Measurements from ENCODE around the gene S100A13. TPM values are rescaled to one million over a fixed set of nuclear protein-coding genes. Genes with fewer than 3 reads are reported as not detected.

S100A13 gene
- total RNA-seq, 1 experiment from 2014 or later, result 55.0 TPM

DNA sequence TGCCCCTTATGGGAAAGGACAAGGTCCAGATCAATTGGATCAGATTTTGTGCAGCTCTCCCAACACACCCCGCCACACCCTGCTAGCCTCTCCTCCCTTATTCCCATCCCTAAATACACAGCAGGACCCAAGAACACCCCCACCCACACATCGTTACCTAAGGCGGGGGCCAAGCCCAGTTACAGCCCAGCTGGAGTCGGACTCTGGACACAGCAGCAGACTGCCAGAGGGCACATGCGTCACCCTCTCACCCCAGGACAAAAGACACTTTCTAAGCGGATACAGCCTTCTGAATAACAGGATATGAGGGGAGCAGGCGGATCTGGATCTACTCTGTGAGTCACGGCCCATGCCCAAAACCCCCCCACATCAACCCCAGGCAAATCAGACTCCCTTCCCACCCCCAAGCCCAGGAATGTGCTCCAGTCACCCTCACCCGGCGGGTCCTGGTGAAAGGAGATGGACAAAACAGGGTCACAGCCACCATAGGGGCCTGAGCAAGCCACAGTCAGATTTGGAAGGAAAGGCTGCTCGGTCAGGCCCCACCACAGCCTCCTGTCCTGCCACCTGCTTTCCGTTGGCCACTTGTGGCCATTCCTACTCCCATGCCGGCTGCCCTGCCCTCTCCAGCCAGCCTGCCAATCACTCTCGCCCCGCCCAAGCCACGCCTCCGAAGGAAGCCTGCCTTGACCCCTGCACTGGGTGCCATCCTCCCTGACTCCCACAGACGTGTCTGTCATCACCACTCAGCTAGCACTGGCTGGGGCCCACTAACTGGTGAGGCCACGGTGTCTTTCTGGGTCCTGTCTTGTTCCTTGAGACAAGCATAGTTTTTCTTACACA, 18.3 kb downstream of the S100A13 start:
- Histone ChIP-seq H3K27ac (ENCODE audit: insufficient read length, low read depth, low read length) (no peak overlapping the region), H2AK5ac (ENCODE audit: insufficient read length, low read length) (no peak overlapping the region), H3K79me2 (ENCODE audit: insufficient read depth, low read length) (no peaks in the 10 kb centered on the region), H3K14ac (ENCODE audit: insufficient read depth, low read length) (peak overlapping the region; percentile 77), H3K23ac (ENCODE audit: insufficient read length, low read depth, low read length) (no peak overlapping the region), H3K9ac (ENCODE audit: extremely low read depth, insufficient read length, low read length) (no peak overlapping the region), H3K4ac (ENCODE audit: low read depth, low read length) (no peak overlapping the region), H3K9me3 (ENCODE audit: control insufficient read depth, low read depth, low read length) (no peaks in the 10 kb centered on the region), H2BK20ac (ENCODE audit: low read depth, low read length, poor library complexity, severe bottlenecking) (no peak overlapping the region), H2BK5ac (ENCODE audit: insufficient read length, low read length) (no peak overlapping the region), H4K8ac (replicated peaks; ENCODE audit: insufficient read length, low read depth, low read length) (no peak overlapping the region), H4K5ac (ENCODE audit: insufficient read length, low read depth, low read length) (no peak overlapping the region), H4K91ac (ENCODE audit: insufficient read length, low read depth, low read length) (no peak overlapping the region), H3K27me3 (ENCODE audit: insufficient read depth, low read length) (no peaks in the 10 kb centered on the region), H4K20me1 (ENCODE audit: control insufficient read depth, insufficient read depth, insufficient read length) (no peaks in the 10 kb centered on the region), H3T11ph (ENCODE audit: low read length) (no peak overlapping the region), H3K4me1 (ENCODE audit: insufficient read depth, low read length) (peaks cover 9% of the 10 kb centered on the region; the same call in 1 of the 2 replicates), H2BK15ac (ENCODE audit: low read depth, low read length) (no peak overlapping the region), H3K23me2 (ENCODE audit: insufficient read length, low read depth, low read length, poor library complexity, severe bottlenecking) (peaks cover 3% of the 10 kb centered on the region), H2BK120ac (ENCODE audit: low read depth, low read length, poor library complexity, severe bottlenecking) (no peak overlapping the region), H3K18ac (ENCODE audit: insufficient read length, low read depth, low read length) (peak overlapping the region; percentile 41), H3K4me2 (ENCODE audit: insufficient read depth, insufficient read length, low read length) (peak overlapping the region; percentile 6), H3K79me1 (ENCODE audit: insufficient read depth, low read depth, low read length, poor library complexity, severe bottlenecking) (no peaks in the 10 kb centered on the region), H3K56ac (ENCODE audit: insufficient read length, low read depth, low read length) (no peak overlapping the region), H2AFZ (ENCODE audit: low read length) (no peak overlapping the region), H2BK12ac (ENCODE audit: insufficient read length, low read depth, low read length) (no peak overlapping the region)
- TF ChIP-seq, protein P1, sequence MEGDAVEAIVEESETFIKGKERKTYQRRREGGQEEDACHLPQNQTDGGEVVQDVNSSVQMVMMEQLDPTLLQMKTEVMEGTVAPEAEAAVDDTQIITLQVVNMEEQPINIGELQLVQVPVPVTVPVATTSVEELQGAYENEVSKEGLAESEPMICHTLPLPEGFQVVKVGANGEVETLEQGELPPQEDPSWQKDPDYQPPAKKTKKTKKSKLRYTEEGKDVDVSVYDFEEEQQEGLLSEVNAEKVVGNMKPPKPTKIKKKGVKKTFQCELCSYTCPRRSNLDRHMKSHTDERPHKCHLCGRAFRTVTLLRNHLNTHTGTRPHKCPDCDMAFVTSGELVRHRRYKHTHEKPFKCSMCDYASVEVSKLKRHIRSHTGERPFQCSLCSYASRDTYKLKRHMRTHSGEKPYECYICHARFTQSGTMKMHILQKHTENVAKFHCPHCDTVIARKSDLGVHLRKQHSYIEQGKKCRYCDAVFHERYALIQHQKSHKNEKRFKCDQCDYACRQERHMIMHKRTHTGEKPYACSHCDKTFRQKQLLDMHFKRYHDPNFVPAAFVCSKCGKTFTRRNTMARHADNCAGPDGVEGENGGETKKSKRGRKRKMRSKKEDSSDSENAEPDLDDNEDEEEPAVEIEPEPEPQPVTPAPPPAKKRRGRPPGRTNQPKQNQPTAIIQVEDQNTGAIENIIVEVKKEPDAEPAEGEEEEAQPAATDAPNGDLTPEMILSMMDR (conservative IDR thresholded peaks at IDR 0.05), result no peak
- Mint-ChIP-seq H3K27ac (peak overlapping the region in 2 of 3 experiments; percentile 38 to 96; a peak in 3 of 7 replicates), H3K9me3 (no peaks in the 10 kb centered on the region), H3K36me3 (ENCODE audit: insufficient read depth in 1 of 3, low read depth in 3 of 3) (peaks cover 0 to 6% (median 4%) of the 10 kb centered on the region in 3 experiments; a peak in 3 of 7 replicates), H3K4me1 (peaks cover 38 to 49% of the 10 kb centered on the region in 2 experiments), H3K27me3 (ENCODE audit: low read depth) (peaks cover 2% of the 10 kb centered on the region), H3K4me3 (peak overlapping the region; percentile 23 to 60; a peak in 3 of 5 replicates)
- WGBS (ENCODE audit: extremely low coverage, insufficient read length, low lambda C conversion rate), result no CpG with 5 or more reads among the region's 19 CpGs
- peak; percentile 91 for DNase-seq

Measured in H9 (cell line).